Fibroblast of the aortic adventitia (primary cell): ENCODE data around the gene ANKRD13B. TPM values are rescaled to one million over a fixed set of nuclear protein-coding genes. Genes with fewer than 3 reads are reported as not detected.

Experiments used
- DNase-seq: peaks from one replicate; pipeline ENCODE4 v3.0.0-alpha.2; 2010; ENCODE audit warnings: low read depth
- H3K4me3 ChIP-seq: 2 replicates; pipeline ENCODE4 v1.5.1; 2011; ENCODE audit warnings: low read depth, mild to moderate bottlenecking, control low read depth, low read length, moderate library complexity
- CTCF ChIP-seq: IDR thresholded peaks from 2 replicates; pipeline ENCODE4 v1.5.1; 2011; ENCODE audit warnings: mild to moderate bottlenecking, low read length, control low read depth, inconsistent platforms; ENCODE audit not compliant: insufficient read depth
- total RNA-seq: library from RNA; depleted of rRNA; stranded (reverse); fragments of >200 nt; gene quantifications from 2 replicates; pipeline ENCODE4 v1.2.3, GENCODE V29; 2012; ENCODE audit warnings: low replicate concordance

ANKRD13B gene
- total RNA-seq, 1 donor, result 14.0 TPM

DNA sequence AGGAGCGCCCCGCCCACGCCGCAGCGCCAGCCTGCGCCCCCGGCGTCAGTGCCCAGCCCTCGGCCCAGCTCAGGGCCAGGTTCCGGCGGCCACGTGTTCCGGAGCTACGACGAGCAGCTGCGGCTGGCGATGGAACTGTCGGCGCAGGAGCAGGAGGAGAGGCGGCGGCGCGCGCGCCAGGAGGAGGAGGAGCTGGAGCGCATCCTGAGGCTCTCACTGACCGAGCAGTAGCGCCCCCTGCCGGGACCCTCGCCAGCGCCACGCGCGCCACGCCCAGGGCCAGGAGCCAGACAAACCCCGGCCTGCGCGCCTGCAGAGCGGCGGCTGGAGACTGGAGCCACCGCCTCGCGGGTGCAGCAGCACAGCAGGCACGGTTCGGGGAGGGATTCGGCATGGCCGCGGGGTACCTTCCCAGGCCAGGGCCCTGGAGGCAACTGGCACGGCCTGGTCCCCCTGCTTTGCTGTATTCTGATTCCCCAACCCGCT, 20.5 kb downstream of the ANKRD13B start:
- peak; percentile 83 for DNase-seq
- TF ChIP-seq CTCF, result peak; percentile 68
- H3K4me3 ChIP-seq, result peak overlapping the region; percentile 25

DNA sequence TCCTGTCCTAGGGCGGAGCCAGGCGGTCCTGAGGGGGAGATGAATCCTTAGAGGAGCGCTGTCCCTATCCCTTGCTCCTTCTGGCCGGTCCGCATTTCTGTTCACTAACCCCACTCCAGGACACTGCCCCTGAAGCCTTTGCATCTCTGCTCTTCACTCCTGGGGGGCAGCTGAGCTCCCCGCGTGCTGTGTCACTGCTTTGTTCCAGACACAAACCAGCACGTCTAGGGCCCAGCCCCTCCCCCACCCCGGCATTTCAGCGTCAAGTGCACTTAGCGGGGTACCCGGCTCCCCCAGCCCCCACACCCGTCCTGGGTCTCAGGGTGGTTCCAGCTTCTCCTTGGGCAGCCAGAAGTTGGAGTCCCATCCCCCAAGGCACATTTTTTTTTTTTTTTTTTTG, 20.9 kb downstream of the ANKRD13B start:
- DNase-seq, result no peak
- H3K4me3 ChIP-seq, result no peak overlapping the region
- no peak for TF ChIP-seq CTCF

DNA sequence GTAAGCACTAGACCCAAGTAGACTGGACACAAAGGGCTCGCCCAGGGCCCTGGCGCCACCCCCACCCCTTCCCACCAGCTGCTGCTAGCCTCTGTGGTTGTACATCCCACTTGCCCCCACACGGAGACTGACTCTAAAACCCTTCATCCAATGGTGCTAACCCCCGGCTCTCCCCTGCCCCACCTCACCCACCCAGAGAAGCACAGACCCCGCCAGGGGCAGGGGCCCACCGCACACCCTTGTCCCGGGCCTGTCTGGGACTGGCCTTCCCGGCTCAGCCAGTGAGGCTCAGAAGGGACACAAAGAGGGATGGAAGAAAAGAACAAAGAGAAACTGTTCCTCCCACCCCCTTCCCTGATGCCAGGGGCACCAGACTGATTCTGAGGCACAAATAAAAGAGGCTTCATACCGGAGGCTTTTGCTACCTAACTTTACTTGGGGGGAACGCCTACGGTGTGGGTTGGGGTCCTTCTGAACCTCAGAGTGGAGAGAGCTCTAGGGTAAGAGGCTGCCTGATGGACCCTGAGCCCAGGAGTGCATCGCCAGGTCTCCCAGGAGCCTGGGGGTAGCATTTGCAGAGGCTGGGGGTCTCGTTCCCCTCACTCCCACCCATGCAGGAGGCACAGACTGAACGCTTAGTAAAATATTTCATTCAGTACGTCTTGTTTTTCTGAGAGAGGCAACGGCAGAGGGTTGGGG, 21.6 kb downstream of the ANKRD13B start:
- no peak for DNase-seq
- no peak for TF ChIP-seq CTCF
- H3K4me3 ChIP-seq, result no peak overlapping the region

GRCh38 chr17:29615048-29615385, 22.1 kb downstream of the ANKRD13B start:
- no peak for TF ChIP-seq CTCF
- peak; percentile 40 for DNase-seq
- H3K4me3 ChIP-seq, result peak overlapping the region; percentile 49

- H3K4me3 ChIP-seq, result peak overlapping the region; percentile 49
- DNase-seq, result peak; percentile 74
- no peak for TF ChIP-seq CTCF
These were observed 22.8 kb downstream of the ANKRD13B start for GRCh38 chr17:29615492-29616299.

- H3K4me3 ChIP-seq, result no peak overlapping the region
- no peak for DNase-seq
- no peak for TF ChIP-seq CTCF
These were observed 23.5 kb downstream of the ANKRD13B start for GRCh38 chr17:29616300-29617048.
